OCI-LY7 (cell line): ENCODE measurements around the gene MEGF8. TPM values are rescaled to one million over a fixed set of nuclear protein-coding genes. Genes with fewer than 3 reads are reported as not detected.

ENCODE experiments used
- BruUV-seq: library from RNA; stranded (reverse); fragments of 400-500 nt; replicated peaks from 2 replicates; lab custom pipeline; 2021; lab: Mats Ljungman, UMichigan
- CTCF ChIA-PET: fragments of 300-600 bp; sonication (Branson Sonifier 250); formaldehyde crosslinking; loops from one replicate; lab custom pipeline; 2022; ENCODE audit warnings: antibody characterized with exemption; ENCODE audit not compliant: unreplicated experiment; lab: Charles Lee
- POLR2A ChIA-PET: fragments of 300-600 bp; sonication (Branson Sonifier 250); formaldehyde crosslinking; loops from one replicate; lab custom pipeline; 2022; ENCODE audit warnings: antibody characterized with exemption; lab: Charles Lee
- DNase-seq: peaks from one replicate; pipeline ENCODE4 v3.0.0-alpha.2; 2015; ENCODE audit warnings: low spot score
- H2AFZ ChIP-seq: fragments of 200-600 bp; sonication (generic), shearing (Covaris generic); 2 replicates; pipeline ENCODE4 v1.6.1; 2014; ENCODE audit warnings: mild to moderate bottlenecking, antibody characterized with exemption, low read length, moderate library complexity
- H3K27ac ChIP-seq: fragments of 200-600 bp; sonication (generic); 2 replicates; pipeline ENCODE4 v1.5.1; 2014; ENCODE audit warnings: mixed run types, low read depth, mild to moderate bottlenecking, moderate library complexity, low read length, inconsistent platforms; ENCODE audit not compliant: poor library complexity, severe bottlenecking
- H3K36me3 ChIP-seq: fragments of 200-600 bp; sonication (generic); 2 replicates; pipeline ENCODE4 v1.6.1; 2014; ENCODE audit warnings: mild to moderate bottlenecking, antibody characterized with exemption, low read length, moderate library complexity, mixed read lengths; ENCODE audit not compliant: insufficient read depth
- H3K4me1 ChIP-seq: fragments of 200-600 bp; sonication (generic); 2 replicates; pipeline ENCODE4 v1.5.1; 2014; ENCODE audit warnings: mild to moderate bottlenecking, low read length; ENCODE audit not compliant: insufficient read depth, poor library complexity, severe bottlenecking
- H3K4me2 ChIP-seq: fragments of 200-600 bp; sonication (generic); 2 replicates; pipeline ENCODE4 v1.6.1; 2014; ENCODE audit warnings: mild to moderate bottlenecking, low read length
- H3K4me3 ChIP-seq: fragments of 200-600 bp; sonication (generic); 2 replicates; pipeline ENCODE4 v1.5.1; 2014; ENCODE audit warnings: mild to moderate bottlenecking, low read depth, low read length; ENCODE audit not compliant: poor library complexity, severe bottlenecking
- H3K79me2 ChIP-seq: fragments of 200-600 bp; sonication (generic); 2 replicates; pipeline ENCODE4 v1.6.1; 2016; ENCODE audit warnings: low read depth, mild to moderate bottlenecking, low read length, moderate library complexity, mixed read lengths; ENCODE audit not compliant: insufficient read depth
- H3K9me2 ChIP-seq: fragments of 200-600 bp; sonication (generic); 2 replicates; pipeline ENCODE4 v1.6.1; 2016; ENCODE audit warnings: mild to moderate bottlenecking, low read length, mixed read lengths; ENCODE audit not compliant: insufficient read depth
- H3K9me3 ChIP-seq: fragments of 200-600 bp; sonication (generic); 2 replicates; pipeline ENCODE4 v1.6.1; 2014; ENCODE audit warnings: mild to moderate bottlenecking, mixed run types, low read length, mixed read lengths
- H4K20me1 ChIP-seq: fragments of 200-600 bp; sonication (generic); 2 replicates; pipeline ENCODE4 v1.6.1; 2014; ENCODE audit warnings: mild to moderate bottlenecking, antibody characterized with exemption, low read length, moderate library complexity, mixed read lengths; ENCODE audit not compliant: insufficient read depth
- EZH2phosphoT487 ChIP-seq: fragments of 200-600 bp; sonication (generic); IDR thresholded peaks from 2 replicates; pipeline ENCODE4 v1.6.1; 2018; ENCODE audit warnings: low read depth, borderline replicate concordance, mild to moderate bottlenecking, mixed run types, antibody characterized with exemption, low read length, moderate library complexity, mixed read lengths
- intact Hi-C: fragments of 100-400 bp; cut with micrococcal nuclease; formaldehyde crosslinking; loops from one replicate; pipeline ENCODE4 v1.10.0; 2022; ENCODE audit not compliant: unreplicated experiment
- total RNA-seq, 2 experiments: library from RNA; depleted of rRNA in 1 of 2; stranded (reverse); fragments of >200 nt in 1 of 2; shearing (Covaris generic) in 1 of 2; gene quantifications; 2 replicates each; pipeline ENCODE4 v1.2.3, GENCODE V29; 2014 to 2022
- TF ChIP-seq, protein P1 (sequence below): fragments of 200-600 bp; sonication (generic); conservative IDR thresholded peaks from 2 replicates; pipeline ENCODE4 v1.5.1; 2014; ENCODE audit warnings: mild to moderate bottlenecking, antibody characterized with exemption, low read length, moderate library complexity, mixed read lengths

MEGF8 gene
- total RNA-seq, 2 experiments from 2014 or later = 10.5 to 14.7 TPM

DNA sequence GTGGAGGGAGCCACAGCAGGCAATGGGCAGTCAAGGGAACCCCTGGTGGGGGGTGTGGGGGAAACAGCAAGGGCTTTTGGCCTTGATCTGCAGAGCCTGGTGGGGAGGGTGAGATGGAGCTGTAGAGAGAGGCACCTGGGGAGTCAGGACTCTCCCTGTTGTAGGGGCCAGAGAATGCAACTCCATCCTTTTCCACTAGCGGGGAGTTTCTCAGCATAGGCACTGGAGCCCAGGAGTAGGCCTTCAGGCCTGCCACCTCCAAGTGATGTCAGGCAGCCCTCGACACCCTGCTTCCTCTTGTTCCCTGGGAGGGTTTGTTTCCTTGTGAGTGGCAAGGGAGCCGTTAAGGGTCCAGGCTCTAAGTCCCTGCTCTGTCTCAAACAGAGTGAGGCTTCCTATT, 25.0 kb downstream of the MEGF8 start:
- Histone ChIP-seq H3K27ac (no peak overlapping the region), H3K9me2 (no peaks in the 10 kb centered on the region), H3K4me3 (no peak overlapping the region), H4K20me1 (no peaks in the 10 kb centered on the region), H3K79me2 (no peaks in the 10 kb centered on the region), H3K4me2 (no peak overlapping the region), H2AFZ (no peak overlapping the region), H3K4me1 (no peaks in the 10 kb centered on the region), H3K9me3 (no peaks in the 10 kb centered on the region), H3K36me3 (peaks cover 2% of the 10 kb centered on the region; the same call in 1 of the 2 replicates)
- no TSS peak for BruUV-seq
- DNase-seq = no peak
- TF ChIP-seq, protein P1, sequence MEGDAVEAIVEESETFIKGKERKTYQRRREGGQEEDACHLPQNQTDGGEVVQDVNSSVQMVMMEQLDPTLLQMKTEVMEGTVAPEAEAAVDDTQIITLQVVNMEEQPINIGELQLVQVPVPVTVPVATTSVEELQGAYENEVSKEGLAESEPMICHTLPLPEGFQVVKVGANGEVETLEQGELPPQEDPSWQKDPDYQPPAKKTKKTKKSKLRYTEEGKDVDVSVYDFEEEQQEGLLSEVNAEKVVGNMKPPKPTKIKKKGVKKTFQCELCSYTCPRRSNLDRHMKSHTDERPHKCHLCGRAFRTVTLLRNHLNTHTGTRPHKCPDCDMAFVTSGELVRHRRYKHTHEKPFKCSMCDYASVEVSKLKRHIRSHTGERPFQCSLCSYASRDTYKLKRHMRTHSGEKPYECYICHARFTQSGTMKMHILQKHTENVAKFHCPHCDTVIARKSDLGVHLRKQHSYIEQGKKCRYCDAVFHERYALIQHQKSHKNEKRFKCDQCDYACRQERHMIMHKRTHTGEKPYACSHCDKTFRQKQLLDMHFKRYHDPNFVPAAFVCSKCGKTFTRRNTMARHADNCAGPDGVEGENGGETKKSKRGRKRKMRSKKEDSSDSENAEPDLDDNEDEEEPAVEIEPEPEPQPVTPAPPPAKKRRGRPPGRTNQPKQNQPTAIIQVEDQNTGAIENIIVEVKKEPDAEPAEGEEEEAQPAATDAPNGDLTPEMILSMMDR = no peak
- no peak for TF ChIP-seq EZH2phosphoT487
- POLR2A ChIA-PET = no interaction called here
- CTCF ChIA-PET = no interaction called here
- intact Hi-C loops = no loop called here

DNA sequence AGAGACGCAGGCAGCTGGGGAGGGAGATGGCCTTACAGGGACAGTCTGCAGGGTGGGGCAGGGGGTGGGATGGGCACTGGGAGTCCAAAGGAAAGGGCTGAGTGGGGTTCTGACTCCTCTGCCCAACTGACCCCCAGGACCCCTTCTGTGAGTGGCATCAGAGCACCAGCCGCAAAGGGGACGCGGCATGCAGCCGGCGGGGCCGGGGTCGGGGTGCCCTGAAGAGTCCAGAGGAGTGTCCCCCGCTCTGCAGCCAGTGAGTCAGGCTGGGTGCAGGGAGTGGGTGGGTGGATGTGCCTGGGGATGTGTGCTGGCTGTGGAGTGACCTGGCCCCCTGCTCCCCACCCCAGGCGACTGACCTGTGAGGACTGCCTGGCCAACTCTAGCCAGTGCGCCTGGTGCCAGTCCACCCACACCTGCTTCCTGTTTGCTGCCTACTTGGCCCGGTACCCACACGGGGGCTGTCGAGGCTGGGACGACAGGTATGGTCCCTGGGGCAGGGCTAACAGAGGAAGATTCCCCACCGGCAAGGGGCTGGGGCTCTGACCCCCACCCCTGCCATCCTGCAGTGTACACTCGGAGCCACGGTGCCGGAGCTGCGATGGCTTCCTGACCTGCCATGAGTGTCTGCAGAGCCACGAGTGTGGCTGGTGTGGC, 25.8 kb downstream of the MEGF8 start:
- H3K9me2 ChIP-seq = no peaks in the 10 kb centered on the region
- no TSS peak for BruUV-seq
- H3K4me3 ChIP-seq = no peak overlapping the region
- TF ChIP-seq, protein P1 = no peak
- no peak for TF ChIP-seq EZH2phosphoT487
- no peaks in the 10 kb centered on the region for H3K9me3 ChIP-seq
- H2AFZ ChIP-seq = no peak overlapping the region
- DNase-seq = no peak
- no peaks in the 10 kb centered on the region for H3K4me1 ChIP-seq
- intact Hi-C loops = no loop called here
- H3K4me2 ChIP-seq = no peak overlapping the region
- ChIA-PET POLR2A (no interaction called here), CTCF (no interaction called here)
- H3K27ac ChIP-seq = no peak overlapping the region
- no peaks in the 10 kb centered on the region for H3K79me2 ChIP-seq
- H4K20me1 ChIP-seq = no peaks in the 10 kb centered on the region
- H3K36me3 ChIP-seq = no peaks in the 10 kb centered on the region
